ENCODE results near the gene ZNF410.

Gene ZNF410

DNA sequence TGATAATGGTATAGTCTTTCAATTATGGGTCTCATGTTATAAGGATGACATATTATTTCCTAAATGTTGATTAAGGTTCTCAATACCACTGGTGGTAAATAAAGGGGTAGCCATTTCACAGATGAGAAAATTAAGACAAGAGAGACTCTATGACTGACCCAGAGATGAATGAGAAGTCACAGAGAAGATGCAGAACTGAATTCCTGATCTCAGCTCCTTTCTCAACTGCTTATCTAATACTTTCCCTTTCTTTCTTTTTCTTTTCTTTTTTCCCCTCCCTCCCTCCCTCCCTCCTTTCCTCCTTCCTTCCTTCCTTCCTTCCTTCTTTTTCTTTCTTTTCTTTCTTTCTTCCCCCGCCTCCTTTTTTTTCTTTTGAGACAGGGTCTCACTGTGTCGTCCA is 43.4 kb upstream of the ZNF410 start:
- Histone ChIP-seq H3K79me2 (ENCODE audit: insufficient read depth, low read length) (no peaks in the 10 kb centered on the region), H3K27me3 (ENCODE audit: insufficient read depth, low read length, poor library complexity) (no peaks in the 10 kb centered on the region), H3K9me3 (ENCODE audit: insufficient read depth, low read length, severe bottlenecking) (no peaks in the 10 kb centered on the region), H3K27ac (ENCODE audit: low read length) (no peak overlapping the region), H4K20me1 (ENCODE audit: insufficient read depth, low read length) (no peaks in the 10 kb centered on the region), H3K4me2 (ENCODE audit: insufficient read depth, low read length) (no peak overlapping the region), H2AFZ (ENCODE audit: low read depth, low read length) (no peak overlapping the region), H3K4me1 (ENCODE audit: insufficient read depth, low read length) (no peaks in the 10 kb centered on the region), H3K9ac (ENCODE audit: low read depth, low read length) (no peak overlapping the region), H3K36me3 (ENCODE audit: insufficient read depth, low read length) (no peaks in the 10 kb centered on the region), H3K4me3 (ENCODE audit: low read depth in 1 of 2, low read length in 2 of 2) (no peak overlapping the region)
- TF ChIP-seq, protein P1, sequence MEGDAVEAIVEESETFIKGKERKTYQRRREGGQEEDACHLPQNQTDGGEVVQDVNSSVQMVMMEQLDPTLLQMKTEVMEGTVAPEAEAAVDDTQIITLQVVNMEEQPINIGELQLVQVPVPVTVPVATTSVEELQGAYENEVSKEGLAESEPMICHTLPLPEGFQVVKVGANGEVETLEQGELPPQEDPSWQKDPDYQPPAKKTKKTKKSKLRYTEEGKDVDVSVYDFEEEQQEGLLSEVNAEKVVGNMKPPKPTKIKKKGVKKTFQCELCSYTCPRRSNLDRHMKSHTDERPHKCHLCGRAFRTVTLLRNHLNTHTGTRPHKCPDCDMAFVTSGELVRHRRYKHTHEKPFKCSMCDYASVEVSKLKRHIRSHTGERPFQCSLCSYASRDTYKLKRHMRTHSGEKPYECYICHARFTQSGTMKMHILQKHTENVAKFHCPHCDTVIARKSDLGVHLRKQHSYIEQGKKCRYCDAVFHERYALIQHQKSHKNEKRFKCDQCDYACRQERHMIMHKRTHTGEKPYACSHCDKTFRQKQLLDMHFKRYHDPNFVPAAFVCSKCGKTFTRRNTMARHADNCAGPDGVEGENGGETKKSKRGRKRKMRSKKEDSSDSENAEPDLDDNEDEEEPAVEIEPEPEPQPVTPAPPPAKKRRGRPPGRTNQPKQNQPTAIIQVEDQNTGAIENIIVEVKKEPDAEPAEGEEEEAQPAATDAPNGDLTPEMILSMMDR (IDR thresholded peaks at IDR 0.05; ENCODE audit: borderline replicate concordance, extremely low read depth, low read length, poor library complexity, severe bottlenecking), result no peak
- no peak for TF ChIP-seq EZH2 (IDR thresholded peaks at IDR 0.05; ENCODE audit: borderline replicate concordance, low read depth, low read length, severe bottlenecking)
- ATAC-seq (ENCODE audit: insufficient read depth, low read depth) (no peak), DNase-seq (no peak)

DNA sequence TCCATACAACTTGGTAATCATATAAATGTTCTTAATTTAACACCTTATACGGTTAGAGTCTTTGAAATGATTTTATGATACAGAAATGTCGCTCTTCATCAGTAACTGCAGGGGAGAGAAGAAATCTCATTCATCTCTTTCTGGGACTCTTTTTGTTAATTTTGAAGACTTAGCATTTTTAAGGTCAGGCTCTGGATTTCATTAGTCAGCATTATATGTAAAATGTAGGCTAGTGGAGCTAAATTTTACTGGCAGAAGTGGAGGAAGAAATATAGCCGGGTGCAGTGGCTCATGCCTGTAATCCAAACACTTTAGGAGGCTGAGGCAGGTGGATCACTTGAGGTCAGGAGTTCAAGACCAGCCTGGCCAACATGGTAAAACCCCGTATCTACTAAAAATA is 39.7 kb upstream of the ZNF410 start:
- peaks cover 8% of the 10 kb centered on the region for H3K4me1 ChIP-seq (ENCODE audit: insufficient read depth, low read length)
- TF ChIP-seq EZH2 (IDR thresholded peaks at IDR 0.05; ENCODE audit: borderline replicate concordance, low read depth, low read length, severe bottlenecking), result no peak
- TF ChIP-seq, protein P1 (IDR thresholded peaks at IDR 0.05; ENCODE audit: borderline replicate concordance, extremely low read depth, low read length, poor library complexity, severe bottlenecking), result no peak
- H4K20me1 ChIP-seq (ENCODE audit: insufficient read depth, low read length), result no peaks in the 10 kb centered on the region
- no peaks in the 10 kb centered on the region for H3K79me2 ChIP-seq (ENCODE audit: insufficient read depth, low read length)
- DNase-seq, result no peak
- no peak overlapping the region for H2AFZ ChIP-seq (ENCODE audit: low read depth, low read length)
- H3K36me3 ChIP-seq (ENCODE audit: insufficient read depth, low read length), result no peaks in the 10 kb centered on the region
- no peak for ATAC-seq (ENCODE audit: insufficient read depth, low read depth)
- H3K9me3 ChIP-seq (ENCODE audit: insufficient read depth, low read length, severe bottlenecking), result no peaks in the 10 kb centered on the region
- H3K27ac ChIP-seq (ENCODE audit: low read length), result no peak overlapping the region
- H3K4me2 ChIP-seq (ENCODE audit: insufficient read depth, low read length), result no peak overlapping the region
- no peak overlapping the region for H3K4me3 ChIP-seq (ENCODE audit: low read depth in 1 of 2, low read length in 2 of 2)
- no peak overlapping the region for H3K9ac ChIP-seq (ENCODE audit: low read depth, low read length)
- H3K27me3 ChIP-seq (ENCODE audit: insufficient read depth, low read length, poor library complexity), result no peaks in the 10 kb centered on the region

DNA sequence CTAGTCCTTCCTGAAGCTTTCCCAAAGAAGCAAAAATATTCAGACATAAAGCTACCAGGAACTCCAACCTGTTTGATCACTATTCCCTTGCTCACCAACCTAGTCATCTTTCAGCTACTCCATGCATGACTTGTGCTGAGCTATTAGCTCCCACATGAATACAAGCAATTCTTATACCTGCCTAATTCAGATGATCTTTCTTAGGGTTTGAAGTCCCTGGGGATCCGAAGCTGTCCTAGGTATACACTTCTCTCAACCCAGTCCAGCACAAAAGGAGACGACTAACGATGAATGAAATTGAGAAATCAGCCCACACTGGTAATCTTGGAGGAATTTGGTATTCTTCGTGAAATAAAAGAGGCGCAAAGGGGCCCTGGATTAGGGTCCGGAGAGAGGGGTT is 35.7 kb upstream of the ZNF410 start:
- H2AFZ ChIP-seq (ENCODE audit: low read depth, low read length), result peak overlapping the region; percentile 86
- H3K4me1 ChIP-seq (ENCODE audit: insufficient read depth, low read length), result peaks cover 21% of the 10 kb centered on the region
- no peaks in the 10 kb centered on the region for H3K36me3 ChIP-seq (ENCODE audit: insufficient read depth, low read length)
- peak overlapping the region; percentile 72; the same call in 1 of the 2 replicates for H3K27ac ChIP-seq (ENCODE audit: low read length)
- no peaks in the 10 kb centered on the region for H4K20me1 ChIP-seq (ENCODE audit: insufficient read depth, low read length)
- TF ChIP-seq, protein P1 (IDR thresholded peaks at IDR 0.05; ENCODE audit: borderline replicate concordance, extremely low read depth, low read length, poor library complexity, severe bottlenecking), result no peak
- no peak for TF ChIP-seq EZH2 (IDR thresholded peaks at IDR 0.05; ENCODE audit: borderline replicate concordance, low read depth, low read length, severe bottlenecking)
- H3K9ac ChIP-seq (ENCODE audit: low read depth, low read length), result peak overlapping the region; percentile 65
- peak overlapping the region; percentile 28 to 59; a peak in 3 of 4 replicates for H3K4me3 ChIP-seq (ENCODE audit: low read depth in 1 of 2, low read length in 2 of 2)
- no peak for DNase-seq
- no peaks in the 10 kb centered on the region for H3K27me3 ChIP-seq (ENCODE audit: insufficient read depth, low read length, poor library complexity)
- peaks cover 9% of the 10 kb centered on the region for H3K79me2 ChIP-seq (ENCODE audit: insufficient read depth, low read length)
- no peaks in the 10 kb centered on the region for H3K9me3 ChIP-seq (ENCODE audit: insufficient read depth, low read length, severe bottlenecking)
- peak overlapping the region; percentile 72 for H3K4me2 ChIP-seq (ENCODE audit: insufficient read depth, low read length)
- no peak for ATAC-seq (ENCODE audit: insufficient read depth, low read depth)

Data from DND-41 (cell line).